Hypothalamus (tissue), 51 donors: Measurements from ENCODE around the gene EGFL8.

ENCODE experiments used
- DNase-seq, 51 donors: peaks; one replicate each; lab custom pipeline; 2025; lab: John Stamatoyannopoulos, UW

EGFL8 gene

GRCh38 chr6:32166411-32167061 is 2.1 kb downstream of the EGFL8 start:
- DNase-seq, result no peak

GRCh38 chr6:32167154-32167760 is 2.9 kb downstream of the EGFL8 start:
- no peak for DNase-seq

- DNase-seq, result no peak
Observed at GRCh38 chr6:32167761-32168262, 3.4 kb downstream of the EGFL8 start.

GRCh38 chr6:32168350-32168749 is 4.0 kb downstream of the EGFL8 start:
- no peak for DNase-seq

GRCh38 chr6:32168807-32169591 is 4.6 kb downstream of the EGFL8 start:
- DNase-seq, result no peak

GRCh38 chr6:32170294-32170693 is 5.9 kb downstream of the EGFL8 start:
- no peak for DNase-seq

GRCh38 chr6:32171234-32171633 is 6.8 kb downstream of the EGFL8 start:
- no peak for DNase-seq

- DNase-seq, result no peak
Observed at GRCh38 chr6:32173051-32173727, 8.8 kb downstream of the EGFL8 start.

GRCh38 chr6:32174416-32174815 is 10.0 kb downstream of the EGFL8 start:
- DNase-seq, result no peak

- DNase-seq, result no peak
Observed at GRCh38 chr6:32175322-32175710, 10.9 kb downstream of the EGFL8 start.

GRCh38 chr6:32175711-32176475 is 11.5 kb downstream of the EGFL8 start, which contains the start of gene AGPAT1:
Gene AGPAT1 (minus strand): TSS chr6:32176084. CDS start chr6:32171496, 4,588 bp downstream.
- peak in 50 of 51 donors; percentile 58 to 98 (median 95) for DNase-seq

- no peak for DNase-seq
Observed at GRCh38 chr6:32176476-32177182, 12.2 kb downstream of the EGFL8 start.

GRCh38 chr6:32177183-32177787 is 12.9 kb downstream of the EGFL8 start:
- peak in 8 of 51 donors; percentile 21 to 59 (median 52) for DNase-seq

GRCh38 chr6:32177788-32178546 is 13.6 kb downstream of the EGFL8 start, which contains the start of gene RNF5:
Gene RNF5 (plus strand): TSS chr6:32178405. CDS start chr6:32178512, 107 bp downstream.
- DNase-seq, result peak in 50 of 51 donors; percentile 47 to 100 (median 95)

- DNase-seq, result no peak
Observed at GRCh38 chr6:32178547-32179440, 14.4 kb downstream of the EGFL8 start.

GRCh38 chr6:32179766-32180405 is 15.5 kb downstream of the EGFL8 start:
- DNase-seq, result no peak
